Nephron (organoid): Measurements from ENCODE around the gene COMT.
A peak's percentile ranks its signal among the peaks of the same experiment; 100 is the strongest.

Experiments
- H3K27ac Mint-ChIP-seq, 3 experiments: 2 replicates each; pipeline ENCODE4 v1.8.0; 2020; ENCODE audit warnings: mixed read lengths in 3 of 3, mild to moderate bottlenecking in 2 of 3, moderate library complexity in 1 of 3
- H3K27me3 Mint-ChIP-seq: 2 replicates; pipeline ENCODE4 v1.8.0; 2021; ENCODE audit warnings: low read depth, mild to moderate bottlenecking, moderate library complexity, mixed read lengths
- H3K36me3 Mint-ChIP-seq: 2 replicates; pipeline ENCODE4 v1.8.0; 2020; ENCODE audit warnings: low read depth, mixed read lengths
- H3K4me1 Mint-ChIP-seq: 2 replicates; pipeline ENCODE4 v1.8.0; 2020; ENCODE audit warnings: mixed read lengths
- H3K4me3 Mint-ChIP-seq, 3 experiments: 2 replicates each; pipeline ENCODE4 v1.8.0; 2020; ENCODE audit warnings: mild to moderate bottlenecking in 3 of 3, mixed read lengths in 3 of 3, moderate library complexity in 2 of 3
- H3K9me3 Mint-ChIP-seq: 2 replicates; pipeline ENCODE4 v1.8.0; 2020; ENCODE audit warnings: mixed read lengths
- TF ChIP-seq, protein P1 (sequence below), 3 experiments: fragments of 200-600 bp; sonication (generic); IDR thresholded peaks; one replicate each; pipeline ENCODE4 v1.5.0; 2021; ENCODE audit warnings: antibody characterized with exemption in 3 of 3; ENCODE audit not compliant: unreplicated experiment in 3 of 3

Gene COMT

DNA sequence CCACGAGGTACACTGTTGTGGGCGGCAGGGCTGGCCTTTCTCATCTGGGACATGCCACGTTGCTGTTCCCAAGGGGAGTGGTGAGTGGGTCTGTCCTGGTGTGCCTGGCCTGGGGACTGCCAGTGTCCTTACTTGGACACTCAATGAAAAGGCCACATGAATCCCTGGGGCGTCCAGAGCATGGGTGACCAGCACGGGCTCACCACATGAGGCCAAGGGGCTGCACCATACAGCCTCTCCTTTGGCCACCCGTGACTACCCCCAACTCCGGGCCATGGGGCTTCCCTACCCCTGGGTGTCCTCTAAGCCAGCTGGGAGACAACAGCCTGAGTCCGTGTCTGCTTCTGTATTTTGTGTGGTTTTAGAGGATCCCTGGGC lies 20.3 kb downstream of the COMT start:
- peaks cover 3% of the 10 kb centered on the region for H3K27me3 Mint-ChIP-seq
- TF ChIP-seq, protein P1, sequence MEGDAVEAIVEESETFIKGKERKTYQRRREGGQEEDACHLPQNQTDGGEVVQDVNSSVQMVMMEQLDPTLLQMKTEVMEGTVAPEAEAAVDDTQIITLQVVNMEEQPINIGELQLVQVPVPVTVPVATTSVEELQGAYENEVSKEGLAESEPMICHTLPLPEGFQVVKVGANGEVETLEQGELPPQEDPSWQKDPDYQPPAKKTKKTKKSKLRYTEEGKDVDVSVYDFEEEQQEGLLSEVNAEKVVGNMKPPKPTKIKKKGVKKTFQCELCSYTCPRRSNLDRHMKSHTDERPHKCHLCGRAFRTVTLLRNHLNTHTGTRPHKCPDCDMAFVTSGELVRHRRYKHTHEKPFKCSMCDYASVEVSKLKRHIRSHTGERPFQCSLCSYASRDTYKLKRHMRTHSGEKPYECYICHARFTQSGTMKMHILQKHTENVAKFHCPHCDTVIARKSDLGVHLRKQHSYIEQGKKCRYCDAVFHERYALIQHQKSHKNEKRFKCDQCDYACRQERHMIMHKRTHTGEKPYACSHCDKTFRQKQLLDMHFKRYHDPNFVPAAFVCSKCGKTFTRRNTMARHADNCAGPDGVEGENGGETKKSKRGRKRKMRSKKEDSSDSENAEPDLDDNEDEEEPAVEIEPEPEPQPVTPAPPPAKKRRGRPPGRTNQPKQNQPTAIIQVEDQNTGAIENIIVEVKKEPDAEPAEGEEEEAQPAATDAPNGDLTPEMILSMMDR (IDR thresholded peaks at IDR 0.05; ENCODE audit: unreplicated experiment in 3 of 3): no peak
- no peaks in the 10 kb centered on the region for H3K9me3 Mint-ChIP-seq
- H3K4me3 Mint-ChIP-seq: no peak overlapping the region
- H3K4me1 Mint-ChIP-seq: peaks cover 32% of the 10 kb centered on the region
- peak overlapping the region in 1 of 3 experiments; percentile 97 for H3K27ac Mint-ChIP-seq
- peaks cover under 1% of the 10 kb centered on the region for H3K36me3 Mint-ChIP-seq

DNA sequence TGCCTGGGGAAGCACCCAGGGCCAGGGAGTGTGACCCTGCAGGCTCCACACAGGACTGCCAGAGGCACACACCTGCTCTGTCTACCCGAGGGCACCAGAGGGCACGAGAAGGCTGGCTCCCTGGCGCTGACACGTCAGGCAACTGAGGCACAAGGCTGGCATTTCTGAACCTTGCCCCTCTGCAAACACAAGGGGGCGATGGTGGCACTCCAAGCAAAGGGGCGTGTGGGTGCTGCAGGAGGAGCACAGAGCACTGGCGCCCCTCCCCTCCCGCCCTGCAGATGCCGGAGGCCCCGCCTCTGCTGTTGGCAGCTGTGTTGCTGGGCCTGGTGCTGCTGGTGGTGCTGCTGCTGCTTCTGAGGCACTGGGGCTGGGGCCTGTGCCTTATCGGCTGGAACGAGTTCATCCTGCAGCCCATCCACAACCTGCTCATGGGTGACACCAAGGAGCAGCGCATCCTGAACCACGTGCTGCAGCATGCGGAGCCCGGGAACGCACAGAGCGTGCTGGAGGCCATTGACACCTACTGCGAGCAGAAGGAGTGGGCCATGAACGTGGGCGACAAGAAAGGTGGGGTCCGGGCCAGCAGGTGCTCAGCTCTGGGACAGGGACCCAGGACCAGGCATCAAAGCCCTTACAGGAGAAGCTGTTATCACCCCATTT lies 20.8 kb downstream of the COMT start:
- Mint-ChIP-seq H3K36me3 (peaks cover 5% of the 10 kb centered on the region), H3K27ac (peak overlapping the region in 1 of 3 experiments; percentile 97), H3K27me3 (peaks cover 3% of the 10 kb centered on the region), H3K9me3 (no peaks in the 10 kb centered on the region), H3K4me1 (peaks cover 37% of the 10 kb centered on the region), H3K4me3 (no peak overlapping the region)
- TF ChIP-seq, protein P1 (IDR thresholded peaks at IDR 0.05; ENCODE audit: unreplicated experiment in 3 of 3): peak; percentile 49 to 61 (median 57)

DNA sequence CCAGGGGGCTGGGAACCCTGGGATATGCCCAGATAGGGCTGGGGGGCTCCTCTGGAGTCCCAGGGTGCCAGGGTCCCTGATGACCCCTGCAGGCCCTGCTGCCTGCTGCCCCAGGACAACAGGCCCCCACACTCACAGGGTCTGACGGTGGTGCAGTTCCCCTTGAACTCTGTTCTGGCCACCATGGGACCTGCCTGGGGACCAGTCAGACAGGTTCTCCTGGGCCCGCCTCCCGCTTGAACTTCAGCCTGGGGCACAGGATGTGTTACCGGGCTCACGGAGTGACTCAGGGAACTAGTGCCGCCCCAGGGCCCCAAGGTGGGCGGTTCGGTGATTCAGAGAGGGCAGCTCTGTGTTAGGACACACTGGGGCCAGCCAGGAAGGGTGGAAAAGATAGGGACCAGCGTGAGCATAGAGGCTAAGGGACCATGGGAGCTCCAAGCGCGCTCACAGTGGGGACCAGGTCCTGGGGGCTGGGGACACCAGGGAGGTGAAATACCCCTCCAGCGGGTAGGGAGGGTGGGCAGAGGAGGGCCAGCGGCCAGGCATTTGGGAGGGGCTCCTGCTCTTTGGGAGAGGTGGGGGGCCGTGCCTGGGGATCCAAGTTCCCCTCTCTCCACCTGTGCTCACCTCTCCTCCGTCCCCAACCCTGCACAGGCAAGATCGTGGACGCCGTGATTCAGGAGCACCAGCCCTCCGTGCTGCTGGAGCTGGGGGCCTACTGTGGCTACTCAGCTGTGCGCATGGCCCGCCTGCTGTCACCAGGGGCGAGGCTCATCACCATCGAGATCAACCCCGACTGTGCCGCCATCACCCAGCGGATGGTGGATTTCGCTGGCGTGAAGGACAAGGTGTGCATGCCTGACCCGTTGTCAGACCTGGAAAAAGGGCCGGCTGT lies 21.6 kb downstream of the COMT start:
- Mint-ChIP-seq H3K4me1 (peaks cover 41% of the 10 kb centered on the region), H3K4me3 (peak overlapping the region in 1 of 3 experiments; percentile 63), H3K9me3 (no peaks in the 10 kb centered on the region), H3K36me3 (peaks cover 6% of the 10 kb centered on the region), H3K27ac (peak overlapping the region in 2 of 3 experiments; percentile 78 to 97), H3K27me3 (peaks cover 3% of the 10 kb centered on the region)
- TF ChIP-seq, protein P1 (IDR thresholded peaks at IDR 0.05; ENCODE audit: unreplicated experiment in 3 of 3): no peak

DNA sequence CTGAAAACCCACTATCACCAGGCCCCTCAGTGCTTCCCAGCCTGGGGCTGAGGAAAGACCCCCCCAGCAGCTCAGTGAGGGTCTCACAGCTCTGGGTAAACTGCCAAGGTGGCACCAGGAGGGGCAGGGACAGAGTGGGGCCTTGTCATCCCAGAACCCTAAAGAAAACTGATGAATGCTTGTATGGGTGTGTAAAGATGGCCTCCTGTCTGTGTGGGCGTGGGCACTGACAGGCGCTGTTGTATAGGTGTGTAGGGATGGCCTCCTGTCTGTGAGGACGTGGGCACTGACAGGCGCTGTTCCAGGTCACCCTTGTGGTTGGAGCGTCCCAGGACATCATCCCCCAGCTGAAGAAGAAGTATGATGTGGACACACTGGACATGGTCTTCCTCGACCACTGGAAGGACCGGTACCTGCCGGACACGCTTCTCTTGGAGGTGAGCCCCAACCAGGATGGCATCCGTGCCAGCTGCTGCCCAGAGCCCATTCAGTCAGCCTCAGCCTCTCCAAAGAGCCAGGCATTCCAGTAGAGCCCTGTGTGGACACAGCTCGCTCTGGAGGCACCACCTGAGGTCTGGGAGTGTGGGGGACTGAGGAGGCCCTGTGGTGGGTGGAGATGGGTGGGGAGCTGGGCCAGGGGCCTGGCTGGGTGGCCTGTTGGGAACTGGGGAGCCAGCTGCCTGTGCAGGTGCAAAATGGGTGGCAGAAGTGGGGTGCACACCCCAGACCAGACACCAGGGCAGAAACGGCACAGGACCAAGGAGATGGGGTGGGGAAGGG lies 22.5 kb downstream of the COMT start:
- Mint-ChIP-seq H3K36me3 (peaks cover 9% of the 10 kb centered on the region), H3K27ac (no peak overlapping the region), H3K4me1 (peaks cover 35% of the 10 kb centered on the region), H3K27me3 (peaks cover 3% of the 10 kb centered on the region), H3K9me3 (no peaks in the 10 kb centered on the region), H3K4me3 (no peak overlapping the region)
- TF ChIP-seq, protein P1 (IDR thresholded peaks at IDR 0.05; ENCODE audit: unreplicated experiment in 3 of 3): no peak

DNA sequence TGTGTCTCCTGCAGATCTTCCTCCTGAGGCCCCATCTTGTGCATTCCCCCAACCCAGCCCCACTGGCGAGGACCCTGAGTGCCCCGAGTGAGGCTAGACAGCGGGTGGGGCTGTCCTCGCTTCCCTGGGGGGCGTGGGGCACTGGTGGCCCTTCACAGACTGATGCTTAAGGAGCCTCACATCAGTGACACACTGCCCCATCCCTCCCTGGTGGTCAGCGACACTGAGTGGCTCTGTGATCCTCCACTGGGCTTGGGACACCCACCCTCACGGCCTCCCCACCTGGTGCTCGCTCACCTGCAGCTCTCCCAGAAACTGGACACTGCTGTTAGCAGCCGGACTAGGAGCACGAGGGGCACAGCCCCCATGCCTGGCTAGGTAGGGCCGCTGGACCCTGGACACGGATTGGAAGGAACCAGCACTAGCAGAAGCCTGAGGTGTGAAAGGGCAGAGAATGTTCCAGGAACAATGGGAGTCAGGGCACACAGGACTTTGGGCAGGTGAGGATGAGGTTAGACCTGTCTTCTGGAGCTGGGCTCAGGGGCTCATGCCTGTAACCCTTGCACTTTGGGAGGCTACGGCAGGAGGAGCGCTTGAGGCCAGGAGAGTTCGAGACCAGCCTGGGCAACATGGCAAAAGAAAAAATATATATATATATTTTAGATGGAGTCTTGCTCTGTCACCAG lies 23.3 kb downstream of the COMT start:
- TF ChIP-seq, protein P1 (IDR thresholded peaks at IDR 0.05; ENCODE audit: unreplicated experiment in 3 of 3): no peak
- peaks cover 9% of the 10 kb centered on the region for H3K36me3 Mint-ChIP-seq
- no peak overlapping the region for H3K4me3 Mint-ChIP-seq
- H3K9me3 Mint-ChIP-seq: no peaks in the 10 kb centered on the region
- H3K27me3 Mint-ChIP-seq: peaks cover 3% of the 10 kb centered on the region
- H3K27ac Mint-ChIP-seq: peak overlapping the region in 1 of 3 experiments; percentile 44
- H3K4me1 Mint-ChIP-seq: peaks cover 31% of the 10 kb centered on the region
